C1 segment of cervical spinal cord (tissue), 14 donors: ENCODE measurements around the gene TNFRSF12A.

Source experiments
- DNase-seq, 14 donors: peaks; one replicate each; lab custom pipeline; 2025; lab: John Stamatoyannopoulos, UW

Gene TNFRSF12A

GRCh38 chr16:3026003-3026378 is 5.8 kb downstream of the TNFRSF12A start:
- DNase-seq: no peak

GRCh38 chr16:3026609-3027488 is 6.7 kb downstream of the TNFRSF12A start:
- no peak for DNase-seq

- no peak for DNase-seq
Observed at GRCh38 chr16:3027489-3027795, 7.3 kb downstream of the TNFRSF12A start.

GRCh38 chr16:3027983-3028715 is 8.0 kb downstream of the TNFRSF12A start:
- peak in 8 of 14 donors; percentile 13 to 85 (median 36) for DNase-seq

GRCh38 chr16:3028716-3029319 is 8.7 kb downstream of the TNFRSF12A start:
- no peak for DNase-seq

GRCh38 chr16:3029491-3030221 is 9.5 kb downstream of the TNFRSF12A start:
- no peak for DNase-seq

- DNase-seq: no peak
Observed at GRCh38 chr16:3030222-3031212, 10.3 kb downstream of the TNFRSF12A start.

GRCh38 chr16:3032624-3033023 is 12.5 kb downstream of the TNFRSF12A start:
- no peak for DNase-seq

GRCh38 chr16:3035289-3035971 is 15.3 kb downstream of the TNFRSF12A start:
- no peak for DNase-seq

GRCh38 chr16:3035972-3036725 is 16.0 kb downstream of the TNFRSF12A start:
- DNase-seq: no peak

GRCh38 chr16:3036726-3037315 is 16.7 kb downstream of the TNFRSF12A start, which contains the start of gene BICDL2:
Gene BICDL2, minus strand, starts transcription at chr16:3036944. Its CDS starts 1,448 bp downstream, at chr16:3035496.
- no peak for DNase-seq

GRCh38 chr16:3038256-3038655 is 18.1 kb downstream of the TNFRSF12A start:
- no peak for DNase-seq

- no peak for DNase-seq
Observed at GRCh38 chr16:3038896-3039295, 18.7 kb downstream of the TNFRSF12A start.

GRCh38 chr16:3042376-3042775 is 22.2 kb downstream of the TNFRSF12A start:
- no peak for DNase-seq

GRCh38 chr16:3044708-3045107 is 24.5 kb downstream of the TNFRSF12A start:
- DNase-seq: no peak

GRCh38 chr16:3045758-3046640 is 25.8 kb downstream of the TNFRSF12A start, which contains the start of gene MMP25:
Gene MMP25, plus strand, starts transcription at chr16:3046561. Its CDS starts 357 bp downstream, at chr16:3046918.
- no peak for DNase-seq

GRCh38 chr16:3046641-3047386 is 26.6 kb downstream of the TNFRSF12A start:
- DNase-seq: no peak
